ENCODE results near the gene GFRA3.

GRCh38 chr5:138234651-138235050 lies 39.8 kb downstream of the GFRA3 start:
- TF ChIP-seq, protein P1, sequence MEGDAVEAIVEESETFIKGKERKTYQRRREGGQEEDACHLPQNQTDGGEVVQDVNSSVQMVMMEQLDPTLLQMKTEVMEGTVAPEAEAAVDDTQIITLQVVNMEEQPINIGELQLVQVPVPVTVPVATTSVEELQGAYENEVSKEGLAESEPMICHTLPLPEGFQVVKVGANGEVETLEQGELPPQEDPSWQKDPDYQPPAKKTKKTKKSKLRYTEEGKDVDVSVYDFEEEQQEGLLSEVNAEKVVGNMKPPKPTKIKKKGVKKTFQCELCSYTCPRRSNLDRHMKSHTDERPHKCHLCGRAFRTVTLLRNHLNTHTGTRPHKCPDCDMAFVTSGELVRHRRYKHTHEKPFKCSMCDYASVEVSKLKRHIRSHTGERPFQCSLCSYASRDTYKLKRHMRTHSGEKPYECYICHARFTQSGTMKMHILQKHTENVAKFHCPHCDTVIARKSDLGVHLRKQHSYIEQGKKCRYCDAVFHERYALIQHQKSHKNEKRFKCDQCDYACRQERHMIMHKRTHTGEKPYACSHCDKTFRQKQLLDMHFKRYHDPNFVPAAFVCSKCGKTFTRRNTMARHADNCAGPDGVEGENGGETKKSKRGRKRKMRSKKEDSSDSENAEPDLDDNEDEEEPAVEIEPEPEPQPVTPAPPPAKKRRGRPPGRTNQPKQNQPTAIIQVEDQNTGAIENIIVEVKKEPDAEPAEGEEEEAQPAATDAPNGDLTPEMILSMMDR (IDR thresholded peaks at IDR 0.05; ENCODE audit: low read depth, low read length): no peak
- no peak for TF ChIP-seq EZH2phosphoT487 (IDR thresholded peaks at IDR 0.05; ENCODE audit: low read depth)

All from OCI-LY3 (cell line).